ENCODE results near the gene CEACAM18.
"Not testable (repeated sequence)": the region's sequence is repeated elsewhere in the genome, so short reads cannot be mapped to it uniquely, and the experiment has no call there.

CEACAM18 gene

GRCh38 chr19:51478381-51479234 lies at the start of gene CEACAM18:
Gene CEACAM18, plus strand, starts transcription at chr19:51478539.
- DNase-seq (ENCODE audit: low read depth, low spot score): no peak
- no peak within 1 kb of the TSS for H3K27ac ChIP-seq

- DNase-seq (ENCODE audit: low read depth, low spot score): no peak
- H3K27ac ChIP-seq: no peak overlapping the region
Observed at GRCh38 chr19:51430221-51430620, 48.1 kb upstream of the CEACAM18 start.

GRCh38 chr19:51431124-51431523 lies 47.2 kb upstream of the CEACAM18 start:
- no peak overlapping the region for H3K27ac ChIP-seq
- DNase-seq (ENCODE audit: low read depth, low spot score): no peak

GRCh38 chr19:51433043-51433442 lies 45.3 kb upstream of the CEACAM18 start:
- H3K27ac ChIP-seq: no peak overlapping the region
- DNase-seq (ENCODE audit: low read depth, low spot score): no peak

- no peak for DNase-seq (ENCODE audit: low read depth, low spot score)
- no peak overlapping the region for H3K27ac ChIP-seq
Observed at GRCh38 chr19:51434456-51434855, 43.9 kb upstream of the CEACAM18 start.

GRCh38 chr19:51439021-51439465 lies 39.3 kb upstream of the CEACAM18 start:
- DNase-seq (ENCODE audit: low read depth, low spot score): no peak
- no peak overlapping the region for H3K27ac ChIP-seq

- no peak overlapping the region for H3K27ac ChIP-seq
- DNase-seq (ENCODE audit: low read depth, low spot score): no peak
Observed at GRCh38 chr19:51440052-51440451, 38.3 kb upstream of the CEACAM18 start.

- H3K27ac ChIP-seq: no peak overlapping the region
Observed at GRCh38 chr19:51440846-51441409, 37.4 kb upstream of the CEACAM18 start.

GRCh38 chr19:51441410-51442390 lies 36.6 kb upstream of the CEACAM18 start:
- DNase-seq (ENCODE audit: low read depth, low spot score): no peak
- H3K27ac ChIP-seq: no peak overlapping the region

More at GRCh38 chr19:51440846-51441409, 37.4 kb upstream of the CEACAM18 start:
- DNase-seq (ENCODE audit: low read depth, low spot score): no peak

GRCh38 chr19:51447510-51447909 lies 30.8 kb upstream of the CEACAM18 start:
- not testable (repeated sequence) for DNase-seq (ENCODE audit: low read depth, low spot score); H3K27ac ChIP-seq

GRCh38 chr19:51448011-51448410 lies 30.3 kb upstream of the CEACAM18 start:
- DNase-seq (ENCODE audit: low read depth, low spot score): no peak
- no peak overlapping the region for H3K27ac ChIP-seq

- H3K27ac ChIP-seq: no peak overlapping the region
- DNase-seq (ENCODE audit: low read depth, low spot score): no peak
Observed at GRCh38 chr19:51448411-51449016, 29.8 kb upstream of the CEACAM18 start.

- H3K27ac ChIP-seq: no peak overlapping the region
- DNase-seq (ENCODE audit: low read depth, low spot score): no peak
Observed at GRCh38 chr19:51450730-51451307, 27.5 kb upstream of the CEACAM18 start.

GRCh38 chr19:51456541-51457290 lies 21.6 kb upstream of the CEACAM18 start:
- no peak for DNase-seq (ENCODE audit: low read depth, low spot score)
- H3K27ac ChIP-seq: no peak overlapping the region

- no peak for DNase-seq (ENCODE audit: low read depth, low spot score)
- H3K27ac ChIP-seq: no peak overlapping the region
Observed at GRCh38 chr19:51457351-51458013, 20.9 kb upstream of the CEACAM18 start.

GRCh38 chr19:51458051-51458645 lies 20.2 kb upstream of the CEACAM18 start, which contains the start of gene SIGLEC8:
Gene SIGLEC8, minus strand, starts transcription at chr19:51458454. Its CDS starts 67 bp downstream, at chr19:51458387.
- H3K27ac ChIP-seq: no peak within 1 kb of the TSS
- no peak for DNase-seq (ENCODE audit: low read depth, low spot score)

- no peak for DNase-seq (ENCODE audit: low read depth, low spot score)
- no peak overlapping the region for H3K27ac ChIP-seq
Observed at GRCh38 chr19:51458899-51459505, 19.3 kb upstream of the CEACAM18 start.

Measured in epithelial cell of prostate (primary cell).